BE2C (cell line): ENCODE data around the gene ITGA5.

Source experiments
- DNase-seq: peaks from one replicate; pipeline ENCODE4 v3.0.0-alpha.2; 2020
- H3K27me3 ChIP-seq: fragments of 250-450 bp; sonication (Bioruptor Pico); 2 replicates; pipeline ENCODE4 v1.5.1; 2020; ENCODE audit warnings: mild to moderate bottlenecking
- H3K36me3 ChIP-seq: fragments of 250-450 bp; sonication (Bioruptor Pico); 2 replicates; pipeline ENCODE4 v1.5.1; 2020; ENCODE audit warnings: mild to moderate bottlenecking
- H3K4me1 ChIP-seq: fragments of 250-450 bp; sonication (Bioruptor Pico); 2 replicates; pipeline ENCODE4 v1.5.1; 2020
- H3K4me3 ChIP-seq: 2 replicates; pipeline ENCODE4 v1.5.1; 2011; ENCODE audit warnings: low read depth, low read length
- H3K9me3 ChIP-seq: fragments of 250-450 bp; sonication (Bioruptor Pico); 2 replicates; pipeline ENCODE4 v1.5.1; 2020
- TF ChIP-seq, protein P1 (sequence below): IDR thresholded peaks from 2 replicates; pipeline ENCODE4 v1.5.1; 2012; ENCODE audit warnings: mild to moderate bottlenecking, low read depth, low read length

Gene ITGA5

DNA sequence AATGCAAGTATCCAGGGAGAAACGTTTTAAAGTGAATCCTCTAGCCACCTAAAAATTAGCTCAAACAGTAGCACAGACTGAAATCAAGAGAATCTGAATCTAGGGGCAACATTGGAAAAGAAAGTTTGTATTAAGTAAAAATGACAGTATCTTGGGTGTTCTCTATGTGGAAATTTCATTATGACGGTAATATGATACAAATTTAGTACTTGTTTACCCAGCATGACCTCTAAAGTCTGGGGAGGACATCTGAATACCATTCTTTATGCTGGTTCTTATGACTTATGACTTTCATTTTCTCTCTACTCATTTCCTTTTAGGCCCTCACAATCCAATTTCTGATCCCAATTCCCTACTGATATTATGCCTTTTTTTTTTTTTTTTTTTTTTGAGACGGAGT lies 40.3 kb upstream of the ITGA5 start:
- TF ChIP-seq, protein P1, sequence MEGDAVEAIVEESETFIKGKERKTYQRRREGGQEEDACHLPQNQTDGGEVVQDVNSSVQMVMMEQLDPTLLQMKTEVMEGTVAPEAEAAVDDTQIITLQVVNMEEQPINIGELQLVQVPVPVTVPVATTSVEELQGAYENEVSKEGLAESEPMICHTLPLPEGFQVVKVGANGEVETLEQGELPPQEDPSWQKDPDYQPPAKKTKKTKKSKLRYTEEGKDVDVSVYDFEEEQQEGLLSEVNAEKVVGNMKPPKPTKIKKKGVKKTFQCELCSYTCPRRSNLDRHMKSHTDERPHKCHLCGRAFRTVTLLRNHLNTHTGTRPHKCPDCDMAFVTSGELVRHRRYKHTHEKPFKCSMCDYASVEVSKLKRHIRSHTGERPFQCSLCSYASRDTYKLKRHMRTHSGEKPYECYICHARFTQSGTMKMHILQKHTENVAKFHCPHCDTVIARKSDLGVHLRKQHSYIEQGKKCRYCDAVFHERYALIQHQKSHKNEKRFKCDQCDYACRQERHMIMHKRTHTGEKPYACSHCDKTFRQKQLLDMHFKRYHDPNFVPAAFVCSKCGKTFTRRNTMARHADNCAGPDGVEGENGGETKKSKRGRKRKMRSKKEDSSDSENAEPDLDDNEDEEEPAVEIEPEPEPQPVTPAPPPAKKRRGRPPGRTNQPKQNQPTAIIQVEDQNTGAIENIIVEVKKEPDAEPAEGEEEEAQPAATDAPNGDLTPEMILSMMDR: no peak
- H3K4me3 ChIP-seq: no peak overlapping the region
- H3K27me3 ChIP-seq: peaks cover 87% of the 10 kb centered on the region
- no peaks in the 10 kb centered on the region for H3K4me1 ChIP-seq
- H3K9me3 ChIP-seq: no peaks in the 10 kb centered on the region
- DNase-seq: no peak
- no peaks in the 10 kb centered on the region for H3K36me3 ChIP-seq

- no peak for DNase-seq
- TF ChIP-seq, protein P1: no peak
- H3K27me3 ChIP-seq: peaks cover 87% of the 10 kb centered on the region
- no peak overlapping the region for H3K4me3 ChIP-seq
- H3K9me3 ChIP-seq: no peaks in the 10 kb centered on the region
- no peaks in the 10 kb centered on the region for H3K36me3 ChIP-seq
- no peaks in the 10 kb centered on the region for H3K4me1 ChIP-seq
Observed at GRCh38 chr12:54455760-54456469, 36.8 kb upstream of the ITGA5 start.

GRCh38 chr12:54452628-54453027 lies 33.6 kb upstream of the ITGA5 start:
- TF ChIP-seq, protein P1: no peak
- Histone ChIP-seq H3K36me3 (no peaks in the 10 kb centered on the region), H3K9me3 (no peaks in the 10 kb centered on the region), H3K4me3 (no peak overlapping the region), H3K4me1 (no peaks in the 10 kb centered on the region), H3K27me3 (peaks cover 63% of the 10 kb centered on the region)
- no peak for DNase-seq

DNA sequence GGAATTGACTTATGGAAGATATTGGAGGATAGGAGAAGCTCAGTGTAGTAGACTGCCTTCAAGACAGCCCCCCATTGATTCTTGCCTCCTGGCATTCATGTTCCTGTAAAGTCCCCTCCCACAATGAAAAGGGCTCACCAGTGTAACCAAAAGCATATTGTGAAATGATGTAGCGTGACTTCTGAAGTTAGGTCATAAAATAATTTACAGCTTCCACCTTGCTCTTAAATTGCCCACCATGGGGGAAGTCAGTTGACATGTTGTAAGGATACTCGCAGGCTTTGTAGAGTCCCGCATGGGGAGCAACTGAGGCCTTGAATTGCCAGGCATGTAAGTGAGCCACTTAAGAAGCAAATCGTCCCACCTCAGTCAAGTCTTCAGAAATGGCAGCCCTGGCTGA lies 29.3 kb upstream of the ITGA5 start:
- Histone ChIP-seq H3K9me3 (no peaks in the 10 kb centered on the region), H3K36me3 (no peaks in the 10 kb centered on the region), H3K4me1 (no peaks in the 10 kb centered on the region), H3K27me3 (peaks cover 60% of the 10 kb centered on the region), H3K4me3 (no peak overlapping the region)
- no peak for DNase-seq
- TF ChIP-seq, protein P1: no peak

DNA sequence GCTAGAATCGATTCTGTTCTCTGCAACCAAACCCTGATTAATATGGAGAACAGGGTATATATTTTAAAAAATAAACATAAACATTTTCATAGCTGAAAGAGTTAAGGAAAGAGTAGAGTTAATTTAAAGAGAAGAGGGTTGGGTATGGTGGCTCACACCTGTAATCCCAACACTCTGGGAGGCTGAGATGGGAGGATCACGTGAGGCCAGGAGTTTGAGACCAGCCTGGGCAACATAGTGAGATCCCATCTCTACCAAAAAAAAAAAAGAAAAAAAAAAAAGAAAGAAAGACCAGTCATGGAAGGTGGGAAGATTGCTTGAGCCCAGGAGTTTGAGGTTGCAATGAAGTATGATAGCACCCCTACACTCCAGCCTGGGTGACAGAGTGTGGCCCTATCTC lies 28.9 kb upstream of the ITGA5 start:
- Histone ChIP-seq H3K4me1 (no peaks in the 10 kb centered on the region), H3K27me3 (peaks cover 60% of the 10 kb centered on the region), H3K9me3 (no peaks in the 10 kb centered on the region), H3K4me3 (no peak overlapping the region), H3K36me3 (no peaks in the 10 kb centered on the region)
- TF ChIP-seq, protein P1: no peak
- DNase-seq: no peak

DNA sequence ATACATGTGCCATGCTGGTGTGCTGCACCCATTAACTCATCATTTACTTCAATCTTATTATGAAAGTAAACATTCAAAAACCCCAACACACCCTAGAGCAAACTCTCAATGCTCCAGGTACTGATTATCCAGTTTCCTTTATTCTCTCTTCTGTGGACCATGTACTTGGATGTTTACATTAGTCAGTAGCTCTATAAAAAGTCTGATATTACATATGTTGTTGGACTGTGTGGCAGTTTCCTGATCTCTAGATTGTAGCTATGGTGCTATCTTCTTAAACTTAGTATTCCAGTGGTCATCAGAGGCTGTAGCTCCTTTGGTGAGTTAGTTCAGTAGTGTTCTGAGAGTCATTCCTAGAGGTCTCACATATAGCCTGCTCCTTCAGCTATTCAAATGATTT lies 25.1 kb upstream of the ITGA5 start:
- Histone ChIP-seq H3K4me1 (no peaks in the 10 kb centered on the region), H3K4me3 (no peak overlapping the region), H3K27me3 (peaks cover 60% of the 10 kb centered on the region), H3K9me3 (no peaks in the 10 kb centered on the region), H3K36me3 (no peaks in the 10 kb centered on the region)
- DNase-seq: no peak
- TF ChIP-seq, protein P1: no peak
